Fibroblast of villous mesenchyme (primary cell): ENCODE data around the gene ENGASE. TPM values are rescaled to one million over a fixed set of nuclear protein-coding genes. Genes with fewer than 3 reads are reported as not detected.

ENCODE experiments used
- DNase-seq: peaks from one replicate; pipeline ENCODE4 v3.0.0-alpha.2; 2010; ENCODE audit warnings: low read depth
- H3K4me3 ChIP-seq: 2 replicates; pipeline ENCODE4 v1.5.1; 2011; ENCODE audit warnings: low read depth, mild to moderate bottlenecking, low read length
- total RNA-seq: library from RNA; depleted of rRNA; stranded (reverse); fragments of >200 nt; gene quantifications from 2 replicates; pipeline ENCODE4 v1.2.3, GENCODE V29; 2012
- TF ChIP-seq, protein P1 (sequence below): IDR thresholded peaks from 2 replicates; pipeline ENCODE4 v1.5.1; 2012; ENCODE audit warnings: low read depth, mild to moderate bottlenecking, low read length; ENCODE audit not compliant: insufficient read depth

The ENGASE gene
- total RNA-seq, 1 donor, result 11.2 TPM

DNA sequence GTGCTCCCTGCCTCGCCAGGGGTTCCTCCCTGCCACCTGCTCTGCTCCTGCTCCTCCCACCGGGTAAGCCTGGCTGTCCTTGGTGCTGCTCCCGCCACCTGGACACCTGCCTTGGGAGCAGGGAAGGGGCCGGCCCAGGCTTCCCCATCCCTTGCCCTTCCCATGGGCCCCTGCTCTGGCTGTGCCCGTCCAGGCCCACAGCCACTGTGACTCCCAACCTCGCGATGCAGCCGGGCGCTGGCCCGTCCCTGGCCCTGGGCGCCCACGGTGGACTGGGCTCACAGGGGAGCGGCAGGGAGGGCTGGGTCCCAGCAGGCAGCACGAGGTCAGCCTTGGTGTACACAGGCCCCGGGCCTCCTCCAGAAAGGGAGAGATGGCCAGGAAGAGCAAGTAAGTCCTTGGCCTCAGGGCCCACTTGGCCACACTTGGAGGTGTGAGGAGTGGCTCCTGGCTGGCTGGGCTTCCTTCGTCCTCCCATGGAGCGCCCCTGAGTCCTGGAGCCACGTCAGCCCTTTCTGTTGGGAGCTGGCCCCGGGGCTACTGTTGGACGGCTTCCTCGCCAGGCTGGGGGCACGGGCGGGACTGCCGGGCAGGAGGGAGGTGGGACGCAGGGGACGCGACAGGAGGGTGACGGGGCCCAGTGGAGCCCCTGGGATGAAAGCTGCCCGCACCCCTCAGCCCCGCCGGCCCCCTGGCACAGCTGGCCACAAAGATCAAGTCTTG, 15.3 kb downstream of the ENGASE start:
- no peak for DNase-seq

DNA sequence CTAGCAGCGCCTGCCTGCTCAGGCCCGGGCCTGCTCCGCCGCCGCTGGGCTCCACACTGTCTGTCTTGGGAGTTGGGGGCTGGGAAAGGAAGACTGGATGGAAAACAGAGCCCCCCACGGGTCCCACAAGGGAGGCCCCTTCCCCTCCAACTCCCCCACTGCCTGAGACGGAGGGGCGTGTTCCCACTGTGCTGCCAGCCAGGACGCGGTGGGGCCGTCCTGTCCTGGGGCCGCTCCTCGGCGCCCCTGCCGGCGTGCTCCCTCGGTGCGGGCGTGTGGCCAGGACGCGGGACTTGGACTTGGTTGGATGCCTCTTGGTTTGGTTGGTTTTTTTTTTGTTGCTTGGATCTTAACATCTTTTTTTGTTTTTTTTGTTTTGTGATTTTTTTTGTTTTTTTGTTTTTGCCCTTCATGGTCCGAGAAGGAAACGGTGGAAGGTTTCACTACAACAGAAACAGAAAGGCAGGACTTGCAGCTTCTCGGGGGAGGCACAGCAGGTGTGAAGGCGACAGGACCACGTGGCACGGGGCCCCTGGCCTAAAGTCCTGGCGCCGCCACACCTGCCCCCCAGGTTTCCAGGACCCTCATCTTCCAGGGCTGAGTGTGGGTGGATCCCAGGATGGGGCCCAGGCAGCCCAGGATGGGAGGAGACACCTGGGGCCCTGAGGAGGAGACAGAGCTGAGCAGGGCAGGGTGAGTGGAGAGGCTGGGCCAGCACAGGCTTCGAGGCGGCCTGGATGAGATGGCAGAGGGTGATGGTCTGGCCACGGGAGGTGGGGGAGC, 16.0 kb downstream of the ENGASE start:
- peak; percentile 10 for DNase-seq
- no peak overlapping the region for H3K4me3 ChIP-seq
- TF ChIP-seq, protein P1, sequence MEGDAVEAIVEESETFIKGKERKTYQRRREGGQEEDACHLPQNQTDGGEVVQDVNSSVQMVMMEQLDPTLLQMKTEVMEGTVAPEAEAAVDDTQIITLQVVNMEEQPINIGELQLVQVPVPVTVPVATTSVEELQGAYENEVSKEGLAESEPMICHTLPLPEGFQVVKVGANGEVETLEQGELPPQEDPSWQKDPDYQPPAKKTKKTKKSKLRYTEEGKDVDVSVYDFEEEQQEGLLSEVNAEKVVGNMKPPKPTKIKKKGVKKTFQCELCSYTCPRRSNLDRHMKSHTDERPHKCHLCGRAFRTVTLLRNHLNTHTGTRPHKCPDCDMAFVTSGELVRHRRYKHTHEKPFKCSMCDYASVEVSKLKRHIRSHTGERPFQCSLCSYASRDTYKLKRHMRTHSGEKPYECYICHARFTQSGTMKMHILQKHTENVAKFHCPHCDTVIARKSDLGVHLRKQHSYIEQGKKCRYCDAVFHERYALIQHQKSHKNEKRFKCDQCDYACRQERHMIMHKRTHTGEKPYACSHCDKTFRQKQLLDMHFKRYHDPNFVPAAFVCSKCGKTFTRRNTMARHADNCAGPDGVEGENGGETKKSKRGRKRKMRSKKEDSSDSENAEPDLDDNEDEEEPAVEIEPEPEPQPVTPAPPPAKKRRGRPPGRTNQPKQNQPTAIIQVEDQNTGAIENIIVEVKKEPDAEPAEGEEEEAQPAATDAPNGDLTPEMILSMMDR, result peak; percentile 53

More for the DNA sequence above, 15.3 kb downstream of the ENGASE start:
- H3K4me3 ChIP-seq, result no peak overlapping the region
- TF ChIP-seq, protein P1, result no peak

DNA sequence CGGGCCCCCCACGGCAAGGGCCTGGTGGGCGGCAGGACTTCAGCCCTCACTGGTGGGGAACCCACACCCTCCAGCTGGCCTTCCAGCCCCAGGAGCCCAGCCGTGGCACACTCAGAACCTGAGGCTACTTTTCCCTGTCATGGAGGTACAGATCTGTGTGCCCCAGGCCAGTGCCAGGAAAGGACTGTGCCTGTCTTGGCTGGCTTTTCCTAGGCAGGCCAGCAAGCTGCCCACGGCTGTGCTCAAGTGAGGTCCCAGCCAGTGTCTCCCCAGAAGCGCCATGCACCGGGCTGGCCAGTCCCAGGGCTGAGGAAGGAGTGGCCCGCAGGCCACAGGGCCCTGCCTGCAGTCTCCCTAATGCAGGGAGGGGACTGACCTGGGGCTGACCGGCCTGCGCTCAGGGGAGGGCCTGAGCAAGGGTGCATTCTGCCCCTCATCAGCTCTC, 16.6 kb downstream of the ENGASE start:
- no peak overlapping the region for H3K4me3 ChIP-seq
- TF ChIP-seq, protein P1, result no peak
- no peak for DNase-seq

DNA sequence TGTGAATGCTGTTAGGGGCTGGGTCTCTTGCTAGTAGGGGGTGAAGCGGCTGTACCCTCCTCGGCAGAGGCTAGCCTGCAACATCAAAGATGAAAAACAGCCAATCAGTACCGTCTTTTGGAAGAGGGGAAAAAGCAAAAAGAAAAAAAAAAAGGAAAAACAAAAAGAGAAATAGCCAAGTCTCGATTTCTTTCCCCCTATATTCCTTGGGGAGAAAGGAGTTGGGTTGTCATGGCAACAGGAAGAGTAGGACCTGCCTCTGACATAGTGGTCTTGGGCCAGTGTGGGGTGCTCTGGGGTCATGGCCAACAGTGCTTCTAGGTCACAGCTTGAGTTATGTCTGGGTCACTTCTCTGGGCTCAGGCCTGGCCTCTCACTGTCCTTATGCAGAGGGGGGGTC, 17.9 kb downstream of the ENGASE start:
- H3K4me3 ChIP-seq, result no peak overlapping the region
- no peak for DNase-seq
- TF ChIP-seq, protein P1, result no peak

DNA sequence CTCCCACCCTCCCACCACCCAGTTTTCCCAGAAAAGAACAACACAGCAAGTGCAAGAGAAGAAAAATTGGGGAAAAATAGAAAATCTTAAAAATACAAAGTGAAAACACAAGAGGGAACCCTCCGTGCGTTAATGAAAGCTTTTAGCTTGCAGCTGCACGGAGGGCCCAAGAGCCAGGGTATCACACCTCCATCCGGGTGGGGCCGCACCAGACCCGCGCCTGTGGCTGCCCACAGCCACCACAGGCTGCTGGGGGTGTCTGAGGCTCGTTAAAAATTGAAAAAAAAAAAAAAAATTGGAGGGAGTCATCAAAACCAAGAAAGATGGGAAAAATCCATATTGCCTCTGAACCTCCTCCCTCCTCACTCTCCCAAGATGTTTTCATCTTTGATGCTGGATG, 18.6 kb downstream of the ENGASE start:
- DNase-seq, result no peak
- TF ChIP-seq, protein P1, result no peak
- no peak overlapping the region for H3K4me3 ChIP-seq

DNA sequence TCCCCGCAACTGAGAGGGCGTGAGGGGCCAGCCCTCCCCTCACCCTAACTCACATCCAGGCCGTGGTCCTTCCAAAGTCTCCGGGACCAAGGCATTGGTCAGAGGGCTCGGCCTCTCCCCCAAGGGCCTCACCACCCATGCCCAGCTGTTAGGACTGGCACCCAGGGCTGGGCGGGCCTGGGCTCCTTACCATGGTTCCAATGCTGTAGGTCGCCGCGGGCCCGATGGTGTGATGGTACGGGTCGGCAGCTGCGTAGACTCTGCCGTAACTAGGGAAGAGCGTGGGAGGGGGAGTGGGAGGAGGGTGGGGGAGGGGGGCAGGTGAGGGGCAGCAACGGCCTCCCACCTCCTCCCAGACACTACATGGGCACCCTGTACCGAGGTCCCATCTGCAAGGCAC, 19.6 kb downstream of the ENGASE start:
- no peak overlapping the region for H3K4me3 ChIP-seq
- TF ChIP-seq, protein P1, result no peak
- DNase-seq, result no peak
